ENCODE data around the gene CAMK1D. TPM values are rescaled to one million over a fixed set of nuclear protein-coding genes. Genes with fewer than 3 reads are reported as not detected.
"Not testable (repeated sequence)": the region's sequence is repeated elsewhere in the genome, so short reads cannot be mapped to it uniquely, and the experiment has no call there.

Gene CAMK1D
- total RNA-seq, 2 donors from 2014 or later: 4.5 to 7.8 TPM

DNA sequence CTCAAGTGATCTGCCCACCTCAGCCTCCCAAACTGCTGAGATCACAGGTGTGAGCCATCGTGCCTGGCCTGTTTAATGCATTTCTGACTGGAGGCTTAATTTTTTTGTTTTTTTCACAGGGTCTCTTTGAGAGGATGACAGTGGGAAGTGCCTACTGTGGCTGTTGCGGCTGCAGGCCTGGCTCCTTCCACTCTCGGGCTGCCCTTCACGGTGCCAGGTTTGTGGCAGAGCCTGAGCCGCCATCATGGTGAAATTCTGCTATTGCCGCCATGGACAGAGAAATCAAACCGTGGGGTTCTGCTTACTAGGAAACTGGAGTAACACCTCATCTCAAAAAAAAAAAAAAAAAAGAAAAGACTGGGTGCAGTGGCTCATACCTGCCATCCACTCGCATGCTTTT is 142.7 kb downstream of the CAMK1D start:
- Histone ChIP-seq H3K36me3 (ENCODE audit: control insufficient read depth, insufficient read depth, low read length) (no peaks in the 10 kb centered on the region), H3K27ac (ENCODE audit: low read depth, low read length) (no peak overlapping the region), H3K4me3 (ENCODE audit: low read length) (no peak overlapping the region), H3K27me3 (ENCODE audit: control insufficient read depth, insufficient read depth, low read length, poor library complexity, severe bottlenecking) (no peaks in the 10 kb centered on the region), H3K4me1 (ENCODE audit: control insufficient read depth, insufficient read depth, low read length) (no peaks in the 10 kb centered on the region), H3K9me3 (ENCODE audit: control insufficient read depth, low read length) (no peaks in the 10 kb centered on the region), H3K9ac (ENCODE audit: extremely low read depth, low read length, poor library complexity, severe bottlenecking) (no peak overlapping the region)
- Mint-ChIP-seq H3K9me3 (peaks cover 3% of the 10 kb centered on the region), H3K27ac (no peak overlapping the region), H3K4me3 (no peak overlapping the region), H3K4me1 (peaks cover 9% of the 10 kb centered on the region), H3K27me3 (ENCODE audit: insufficient read depth) (no peaks in the 10 kb centered on the region), H3K36me3 (ENCODE audit: low read depth) (no peaks in the 10 kb centered on the region)
- TF ChIP-seq, protein P1, sequence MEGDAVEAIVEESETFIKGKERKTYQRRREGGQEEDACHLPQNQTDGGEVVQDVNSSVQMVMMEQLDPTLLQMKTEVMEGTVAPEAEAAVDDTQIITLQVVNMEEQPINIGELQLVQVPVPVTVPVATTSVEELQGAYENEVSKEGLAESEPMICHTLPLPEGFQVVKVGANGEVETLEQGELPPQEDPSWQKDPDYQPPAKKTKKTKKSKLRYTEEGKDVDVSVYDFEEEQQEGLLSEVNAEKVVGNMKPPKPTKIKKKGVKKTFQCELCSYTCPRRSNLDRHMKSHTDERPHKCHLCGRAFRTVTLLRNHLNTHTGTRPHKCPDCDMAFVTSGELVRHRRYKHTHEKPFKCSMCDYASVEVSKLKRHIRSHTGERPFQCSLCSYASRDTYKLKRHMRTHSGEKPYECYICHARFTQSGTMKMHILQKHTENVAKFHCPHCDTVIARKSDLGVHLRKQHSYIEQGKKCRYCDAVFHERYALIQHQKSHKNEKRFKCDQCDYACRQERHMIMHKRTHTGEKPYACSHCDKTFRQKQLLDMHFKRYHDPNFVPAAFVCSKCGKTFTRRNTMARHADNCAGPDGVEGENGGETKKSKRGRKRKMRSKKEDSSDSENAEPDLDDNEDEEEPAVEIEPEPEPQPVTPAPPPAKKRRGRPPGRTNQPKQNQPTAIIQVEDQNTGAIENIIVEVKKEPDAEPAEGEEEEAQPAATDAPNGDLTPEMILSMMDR (conservative IDR thresholded peaks at IDR 0.05): no peak
- WGBS, 2 experiments (ENCODE audit: insufficient coverage in 1 of 2, insufficient read length in 1 of 2): 93% methylated on average over 6 to 8 of the region's 8 CpGs
- DNase-seq: no peak

DNA sequence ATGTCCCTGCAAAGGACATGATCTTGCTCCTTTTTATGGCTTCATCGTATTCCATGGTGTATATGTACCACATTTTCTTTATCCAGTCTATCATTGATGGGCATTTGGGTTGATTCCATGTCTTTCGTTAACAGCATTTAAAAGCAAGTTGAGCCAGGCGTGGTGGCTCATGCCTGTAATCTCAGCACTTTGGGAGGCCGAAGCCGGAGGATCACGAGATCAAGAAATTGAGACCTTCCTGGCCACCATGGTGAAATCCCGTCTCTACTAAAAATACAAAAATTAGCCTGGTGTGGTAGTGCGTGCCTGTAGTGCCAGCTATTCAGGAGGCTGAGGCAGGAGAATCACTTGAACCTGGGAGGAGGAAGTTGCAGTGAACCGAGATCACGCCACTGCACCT is 147.7 kb downstream of the CAMK1D start:
- not testable (repeated sequence) for H3K27ac ChIP-seq (ENCODE audit: low read depth, low read length); H3K4me1 Mint-ChIP-seq; H3K27me3 ChIP-seq (ENCODE audit: control insufficient read depth, insufficient read depth, low read length, poor library complexity, severe bottlenecking); H3K36me3 ChIP-seq (ENCODE audit: control insufficient read depth, insufficient read depth, low read length); H3K4me3 Mint-ChIP-seq; H3K4me3 ChIP-seq (ENCODE audit: low read length); H3K9ac ChIP-seq (ENCODE audit: extremely low read depth, low read length, poor library complexity, severe bottlenecking); H3K4me1 ChIP-seq (ENCODE audit: control insufficient read depth, insufficient read depth, low read length); H3K27me3 Mint-ChIP-seq (ENCODE audit: insufficient read depth); H3K9me3 Mint-ChIP-seq; H3K9me3 ChIP-seq (ENCODE audit: control insufficient read depth, low read length); H3K36me3 Mint-ChIP-seq (ENCODE audit: low read depth); H3K27ac Mint-ChIP-seq
- WGBS, 2 experiments (ENCODE audit: insufficient coverage in 1 of 2, insufficient read length in 1 of 2): 93 to 95% methylated on average over 9 to 10 of the region's 10 CpGs
- DNase-seq: peak; percentile 4

- no peaks in the 10 kb centered on the region for H3K9me3 Mint-ChIP-seq
- peak; percentile 32 for DNase-seq
- 89 to 95% methylated on average over 6 to 7 of the region's 7 CpGs for WGBS, 2 experiments (ENCODE audit: insufficient coverage in 1 of 2, insufficient read length in 1 of 2)
- TF ChIP-seq, protein P1 (conservative IDR thresholded peaks at IDR 0.05): no peak
- Histone ChIP-seq H3K9me3 (ENCODE audit: control insufficient read depth, low read length) (no peaks in the 10 kb centered on the region), H3K4me1 (ENCODE audit: control insufficient read depth, insufficient read depth, low read length) (no peaks in the 10 kb centered on the region), H3K36me3 (ENCODE audit: control insufficient read depth, insufficient read depth, low read length) (no peaks in the 10 kb centered on the region), H3K9ac (ENCODE audit: extremely low read depth, low read length, poor library complexity, severe bottlenecking) (no peak overlapping the region), H3K27me3 (ENCODE audit: control insufficient read depth, insufficient read depth, low read length, poor library complexity, severe bottlenecking) (no peaks in the 10 kb centered on the region), H3K4me3 (ENCODE audit: low read length) (no peak overlapping the region), H3K27ac (ENCODE audit: low read depth, low read length) (peak overlapping the region; percentile 66)
- H3K27ac Mint-ChIP-seq: no peak overlapping the region
- peaks cover 7% of the 10 kb centered on the region for H3K4me1 Mint-ChIP-seq
- no peaks in the 10 kb centered on the region for H3K36me3 Mint-ChIP-seq (ENCODE audit: low read depth)
- no peaks in the 10 kb centered on the region for H3K27me3 Mint-ChIP-seq (ENCODE audit: insufficient read depth)
- no peak overlapping the region for H3K4me3 Mint-ChIP-seq
Measured at GRCh38 chr10:12499076-12499986, 150.0 kb downstream of the CAMK1D start.

Measured in endodermal cell (in vitro differentiated cells).